GM21825 (cell line): ENCODE results near the gene FAM50B.

Experiments used
- ATAC-seq: cut with Tn5 transposase; IDR thresholded peaks from one replicate; pipeline ENCODE4 v1.9.1; 2021; ENCODE audit warnings: mild to moderate bottlenecking, moderate library complexity; ENCODE audit not compliant: unreplicated experiment

FAM50B gene

GRCh38 chr6:3891883-3892282, 42.7 kb downstream of the FAM50B start:
- no peak for ATAC-seq

GRCh38 chr6:3892603-3893002, 43.4 kb downstream of the FAM50B start:
- no peak for ATAC-seq

DNA sequence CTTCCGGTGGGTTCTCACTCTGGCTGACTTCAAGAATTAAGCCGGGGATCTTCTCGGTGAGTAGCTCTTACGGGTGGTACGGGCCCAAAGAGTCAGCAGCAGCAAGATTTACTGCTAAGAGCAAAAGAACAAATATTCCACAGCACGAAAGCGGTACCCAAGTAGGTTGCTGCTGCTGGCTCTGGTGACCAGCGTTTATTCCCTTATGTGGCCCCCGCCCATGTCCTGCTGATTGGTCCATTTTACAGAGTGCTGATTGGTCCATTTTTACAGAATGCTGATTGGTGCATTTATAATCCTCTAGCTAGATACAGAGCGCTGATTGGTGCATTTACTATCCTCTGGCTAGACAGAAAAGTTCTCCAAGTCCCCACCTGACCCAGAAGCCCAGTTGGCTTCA, 44.3 kb downstream of the FAM50B start:
- ATAC-seq, result no peak

GRCh38 chr6:3893917-3894316, 44.7 kb downstream of the FAM50B start:
- ATAC-seq, result no peak

DNA sequence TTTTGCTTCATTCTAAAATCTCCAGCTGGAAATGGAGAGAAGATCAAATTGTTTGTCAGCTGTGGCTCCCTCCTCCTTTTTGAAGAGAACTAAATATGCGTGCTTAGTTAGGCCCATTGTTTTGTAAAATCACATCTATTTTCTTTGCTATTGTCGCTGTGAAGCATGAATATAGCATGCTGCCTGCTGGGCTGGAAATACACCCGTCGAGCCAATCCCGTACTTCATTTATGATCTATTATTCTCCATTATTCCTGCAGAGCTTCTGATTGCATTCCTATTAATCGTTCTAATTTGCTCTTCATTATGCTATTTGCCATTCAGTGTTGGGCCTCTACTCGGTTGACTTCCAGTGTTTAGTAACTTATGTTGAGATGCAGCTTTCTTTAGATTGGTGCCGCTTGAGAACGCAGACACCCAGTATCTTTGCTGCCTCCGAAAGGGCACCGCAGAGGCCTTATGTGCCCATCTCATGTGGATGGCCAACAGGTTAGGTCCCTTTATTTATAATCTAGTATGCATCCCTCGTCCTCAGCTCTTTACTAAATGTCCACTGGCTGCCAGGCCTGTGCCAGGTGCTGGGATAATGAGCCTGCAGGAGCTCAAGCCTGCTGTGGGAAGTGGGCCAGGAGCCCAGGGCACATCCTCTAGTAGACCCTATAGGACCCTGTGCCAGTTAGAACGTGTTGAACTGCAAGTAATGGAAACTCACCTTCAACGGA, 45.6 kb downstream of the FAM50B start:
- ATAC-seq, result no peak

- no peak for ATAC-seq
These were observed 46.1 kb downstream of the FAM50B start for GRCh38 chr6:3895312-3895653.

GRCh38 chr6:3895805-3896204, 46.6 kb downstream of the FAM50B start:
- no peak for ATAC-seq

- no peak for ATAC-seq
These were observed 49.3 kb downstream of the FAM50B start for GRCh38 chr6:3898265-3898994.

DNA sequence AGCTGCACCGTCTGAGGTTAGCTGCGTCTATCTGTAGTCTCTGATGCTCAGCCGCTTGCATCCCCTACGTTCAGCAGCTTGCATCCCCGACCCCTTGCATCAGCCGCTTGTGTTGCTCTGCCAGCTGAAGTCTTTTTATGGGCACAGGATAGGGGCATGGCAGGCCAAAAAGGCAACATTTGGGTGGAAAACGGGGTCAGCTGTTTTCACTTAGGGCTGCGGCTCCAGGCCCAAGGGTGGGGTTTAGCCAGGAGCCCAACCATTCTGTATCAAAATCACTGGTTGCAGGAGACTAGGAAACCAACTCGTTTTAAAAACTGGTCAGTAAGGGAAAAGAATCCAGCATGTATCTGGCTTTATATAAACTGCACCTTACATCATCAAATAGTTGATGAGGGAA, 49.9 kb downstream of the FAM50B start:
- no peak for ATAC-seq

- no peak for ATAC-seq
These were observed 50.8 kb downstream of the FAM50B start for GRCh38 chr6:3899970-3900439.
